Measurements from ENCODE around the gene ASCC1. TPM values are rescaled to one million over a fixed set of nuclear protein-coding genes. Genes with fewer than 3 reads are reported as not detected.

The ASCC1 gene
- total RNA-seq, 1 experiment from 2014 or later: 15.7 TPM

GRCh38 chr10:72121389-72121788, 94.7 kb downstream of the ASCC1 start:
- DNase-seq (no peak), ATAC-seq (no peak)
- Histone ChIP-seq H3K36me3 (ENCODE audit: low read depth, low read length) (no peaks in the 10 kb centered on the region; the same call in 1 of the 2 replicates), H3K4me1 (ENCODE audit: insufficient read depth, low read length) (no peaks in the 10 kb centered on the region), H3K9me3 (ENCODE audit: low read length) (no peaks in the 10 kb centered on the region), H3K9ac (ENCODE audit: low read length) (no peak overlapping the region), H3K79me2 (ENCODE audit: low read length) (no peaks in the 10 kb centered on the region), H3K4me3 (ENCODE audit: low read length) (no peak overlapping the region), H2AFZ (ENCODE audit: low read length) (no peak overlapping the region), H3K27me3 (ENCODE audit: low read length) (no peaks in the 10 kb centered on the region), H3F3A (ENCODE audit: low read length, unreplicated experiment) (no peaks in the 10 kb centered on the region), H3K4me2 (ENCODE audit: low read length) (no peak overlapping the region), H3K27ac (ENCODE audit: low read length) (no peak overlapping the region), H4K20me1 (ENCODE audit: low read length) (no peaks in the 10 kb centered on the region), H3K9me2 (replicated peaks; ENCODE audit: low read length) (no peaks in the 10 kb centered on the region)
- ChIA-PET CTCF (no interaction called here), POLR2A (ENCODE audit: unreplicated experiment) (no interaction called here)
- TF ChIP-seq EZH2phosphoT487 (IDR thresholded peaks at IDR 0.05; ENCODE audit: borderline replicate concordance, low read length) (no peak), EZH2 (IDR thresholded peaks at IDR 0.05; ENCODE audit: low read length, unreplicated experiment) (no peak), CTCF (conservative IDR thresholded peaks at IDR 0.05; ENCODE audit: low read depth, low read length) (no peak)
- BruUV-seq (replicated peaks): no TSS peak
- intact Hi-C loops (cut with micrococcal nuclease): no loop called here

GRCh38 chr10:72116372-72116771, 99.7 kb downstream of the ASCC1 start:
- POLR2A ChIA-PET (ENCODE audit: unreplicated experiment): no interaction called here
- ATAC-seq: no peak
- no peaks in the 10 kb centered on the region for H4K20me1 ChIP-seq (ENCODE audit: low read length)
- TF ChIP-seq CTCF (conservative IDR thresholded peaks at IDR 0.05; ENCODE audit: low read depth, low read length) (no peak), EZH2phosphoT487 (IDR thresholded peaks at IDR 0.05; ENCODE audit: borderline replicate concordance, low read length) (no peak), EZH2 (IDR thresholded peaks at IDR 0.05; ENCODE audit: low read length, unreplicated experiment) (no peak)
- no peak overlapping the region for H3K4me2 ChIP-seq (ENCODE audit: low read length)
- no peaks in the 10 kb centered on the region for H3K27me3 ChIP-seq (ENCODE audit: low read length)
- H3K9me3 ChIP-seq (ENCODE audit: low read length): no peaks in the 10 kb centered on the region
- no peak overlapping the region for H3K4me3 ChIP-seq (ENCODE audit: low read length)
- intact Hi-C loops (cut with micrococcal nuclease): no loop called here
- CTCF ChIA-PET: interaction anchor here (0.6 kb wide), 1 partner anchor 197 kb away, joined by 3 read pairs; no protein-coding TSS in a partner anchor
- H3K36me3 ChIP-seq (ENCODE audit: low read depth, low read length): no peaks in the 10 kb centered on the region
- H3K9ac ChIP-seq (ENCODE audit: low read length): no peak overlapping the region
- H3K79me2 ChIP-seq (ENCODE audit: low read length): no peaks in the 10 kb centered on the region
- no peak for DNase-seq
- H3K27ac ChIP-seq (ENCODE audit: low read length): no peak overlapping the region
- no peaks in the 10 kb centered on the region for H3K4me1 ChIP-seq (ENCODE audit: insufficient read depth, low read length)
- no peaks in the 10 kb centered on the region for H3F3A ChIP-seq (ENCODE audit: low read length, unreplicated experiment)
- H2AFZ ChIP-seq (ENCODE audit: low read length): no peak overlapping the region
- BruUV-seq (replicated peaks): no TSS peak
- no peaks in the 10 kb centered on the region for H3K9me2 ChIP-seq (replicated peaks; ENCODE audit: low read length)

GRCh38 chr10:72114706-72115450, 101.2 kb downstream of the ASCC1 start:
- intact Hi-C loops (cut with micrococcal nuclease): no loop called here
- Histone ChIP-seq H3K4me2 (ENCODE audit: low read length) (no peak overlapping the region), H3K27ac (ENCODE audit: low read length) (no peak overlapping the region), H3F3A (ENCODE audit: low read length, unreplicated experiment) (no peaks in the 10 kb centered on the region), H3K36me3 (ENCODE audit: low read depth, low read length) (no peaks in the 10 kb centered on the region), H2AFZ (ENCODE audit: low read length) (no peak overlapping the region), H3K79me2 (ENCODE audit: low read length) (no peaks in the 10 kb centered on the region), H4K20me1 (ENCODE audit: low read length) (no peaks in the 10 kb centered on the region), H3K27me3 (ENCODE audit: low read length) (no peaks in the 10 kb centered on the region), H3K4me1 (ENCODE audit: insufficient read depth, low read length) (peaks cover 3% of the 10 kb centered on the region), H3K9ac (ENCODE audit: low read length) (no peak overlapping the region), H3K9me3 (ENCODE audit: low read length) (no peaks in the 10 kb centered on the region), H3K4me3 (ENCODE audit: low read length) (no peak overlapping the region), H3K9me2 (replicated peaks; ENCODE audit: low read length) (no peaks in the 10 kb centered on the region)
- ATAC-seq (no peak), DNase-seq (no peak)
- no TSS peak for BruUV-seq (replicated peaks)
- TF ChIP-seq EZH2phosphoT487 (IDR thresholded peaks at IDR 0.05; ENCODE audit: borderline replicate concordance, low read length): no peak
- TF ChIP-seq EZH2 (IDR thresholded peaks at IDR 0.05; ENCODE audit: low read length, unreplicated experiment): no peak
- TF ChIP-seq CTCF (conservative IDR thresholded peaks at IDR 0.05; ENCODE audit: low read depth, low read length): no peak
- POLR2A ChIA-PET (ENCODE audit: unreplicated experiment): no interaction called here
- CTCF ChIA-PET: no interaction called here

Data from PC-3 (cell line).